Ovary (tissue), 9 donors: Measurements from ENCODE around the gene UBXN7. TPM values are rescaled to one million over a fixed set of nuclear protein-coding genes. Genes with fewer than 3 reads are reported as not detected.
"Not testable (repeated sequence)": the region's sequence is repeated elsewhere in the genome, so short reads cannot be mapped to it uniquely, and the experiment has no call there.

Experiments used
- DNase-seq, 5 donors: peaks; one replicate each; pipeline ENCODE4 v3.0.0-alpha.2; 2019 to 2020
- H3K27ac ChIP-seq, 2 donors: fragments of 200-600 bp; one replicate each; pipeline versions ENCODE4 v1.5.1 to v1.8.0; 2019 to 2022
- H3K27me3 ChIP-seq: fragments of 200-600 bp; one replicate; pipeline ENCODE4 v1.8.0; 2022
- H3K36me3 ChIP-seq: fragments of 200-600 bp; sonication (generic); one replicate; pipeline ENCODE4 v1.5.1; 2019
- H3K4me1 ChIP-seq: one replicate; pipeline ENCODE4 v1.8.1; 2013; ENCODE audit warnings: mild to moderate bottlenecking, moderate library complexity; ENCODE audit not compliant: insufficient read depth
- H3K4me3 ChIP-seq: fragments of 200-600 bp; sonication (generic); one replicate; pipeline ENCODE4 v1.5.1; 2017
- H3K9me3 ChIP-seq, 2 donors: fragments of 200-600 bp in 1 of 2; sonication (generic) in 1 of 2; one replicate each; pipeline versions ENCODE4 v1.5.1 to v1.8.1; 2013 to 2019; ENCODE audit warnings: mild to moderate bottlenecking in 1 of 2, moderate library complexity in 1 of 2
- CTCF ChIP-seq, 3 donors: fragments of 450-650 bp in 2 of 3; fragments of 200-600 bp in 1 of 3; IDR thresholded peaks; one replicate each; pipeline versions ENCODE4 v1.5.1 to v1.8.0; 2016 to 2022; ENCODE audit warnings: antibody characterized with exemption in 3 of 3, mild to moderate bottlenecking in 1 of 3
- EP300 ChIP-seq: sonication (generic); formaldehyde crosslinking; IDR thresholded peaks from one replicate; pipeline ENCODE4 v1.6.1; 2017; ENCODE audit warnings: antibody characterized with exemption
- POLR2A ChIP-seq: fragments of 450-650 bp; IDR thresholded peaks from one replicate; pipeline ENCODE4 v1.6.1; 2017; ENCODE audit warnings: antibody characterized with exemption, mild to moderate bottlenecking, moderate library complexity
- WGBS, 3 donors: extraction: QIAGEN DNeasy Blood & Tissue Kit in 1 of 3; methylation state at CpG; one replicate each; pipeline versions ENCODE4 v1.1.5 to v1.1.7; 2013 to 2017; 5-methylcytosine and 5-hydroxymethylcytosine counted together
- intact Hi-C, 4 donors: fragments of 100-400 bp; cut with DNase I; formaldehyde crosslinking; loops; one replicate each; pipeline versions ENCODE4 v1.11.0 to v1.15.1; 2022 to 2023
- polyA plus RNA-seq, 2 donors: library from polyadenylated mRNA; stranded (reverse); fragments of 200-250 nt in 1 of 2; fragments of 350-450 nt in 1 of 2; fragmentation: Illumina TruSeq in 1 of 2; extraction: RNeasy Lipid Tissue Mini Kit (QIAGEN cat#74804) in 1 of 2; gene quantifications; one replicate each; pipeline ENCODE4 v1.2.3, GENCODE V29; 2013 to 2014
- total RNA-seq, 7 donors: library from RNA; depleted of rRNA in 2 of 7; stranded (reverse); fragments of >200 nt in 2 of 7; fragmentation: NEBNext Ultra II Directional in 3 of 7; extraction: Animal tissue kit (Norgen Biotek cat#: 25700) in 3 of 7; gene quantifications; one replicate each; pipeline versions ENCODE4 v1.1.0 to v1.2.4, GENCODE V29; 2016 to 2023
- donor health status: DM: no; HTN: no; CAD: no; lungs with moderate emphysema.
- donor health status: DM: no; HTN: no; CAD: no.
- donor health status: Bipolar disorder and iron deficiency.
- donor health status: DM: yes; HTN: yes; CAD: no.
- donor health status: DM: no; HTN: no; CAD: no.
- donor health status: DM: yes; HTN: yes; CAD: no.

Gene UBXN7
- total and polyA plus RNA-seq, 9 donors, result 13.0 to 71.4 (median 58.5) TPM

DNA sequence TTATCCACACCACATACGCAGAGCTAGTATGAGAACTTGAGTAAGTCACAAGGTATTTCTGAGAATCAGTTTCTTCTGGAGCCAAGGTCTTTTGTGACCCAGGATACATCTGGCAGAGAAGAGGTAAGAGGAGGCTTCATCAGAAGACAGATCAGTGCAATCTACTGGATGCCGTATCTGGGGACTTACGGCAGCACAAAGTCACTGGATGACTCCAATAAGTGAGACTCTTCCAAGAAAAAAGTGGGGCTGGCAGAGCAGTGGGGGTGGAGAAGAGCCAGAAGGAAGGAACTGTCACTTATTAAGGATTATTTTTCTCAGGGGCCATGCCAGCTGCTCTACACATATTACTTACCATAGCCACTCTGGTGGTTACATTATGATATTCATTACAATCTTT, 31.6 kb upstream of the UBXN7 start:
- intact Hi-C loops, result no loop called here
- Histone ChIP-seq H3K27me3 (no peaks in the 10 kb centered on the region), H3K27ac (no peak overlapping the region), H3K36me3 (no peaks in the 10 kb centered on the region), H3K4me1 (no peaks in the 10 kb centered on the region), H3K4me3 (no peak overlapping the region), H3K9me3 (no peaks in the 10 kb centered on the region)
- 98 to 100% (median 99%) methylated on average over 3 of the region's 3 CpGs for WGBS, 3 donors
- no peak for TF ChIP-seq EP300
- TF ChIP-seq CTCF (IDR thresholded peaks at IDR 0.05), result no peak
- TF ChIP-seq POLR2A, result no peak
- DNase-seq, result no peak

GRCh38 chr3:196463478-196463756, 31.2 kb upstream of the UBXN7 start:
- Histone ChIP-seq H3K27ac (no peak overlapping the region), H3K4me3 (no peak overlapping the region)
- WGBS, 3 donors, result 93 to 99% (median 95%) methylated on average over 2 of the region's 2 CpGs

DNA sequence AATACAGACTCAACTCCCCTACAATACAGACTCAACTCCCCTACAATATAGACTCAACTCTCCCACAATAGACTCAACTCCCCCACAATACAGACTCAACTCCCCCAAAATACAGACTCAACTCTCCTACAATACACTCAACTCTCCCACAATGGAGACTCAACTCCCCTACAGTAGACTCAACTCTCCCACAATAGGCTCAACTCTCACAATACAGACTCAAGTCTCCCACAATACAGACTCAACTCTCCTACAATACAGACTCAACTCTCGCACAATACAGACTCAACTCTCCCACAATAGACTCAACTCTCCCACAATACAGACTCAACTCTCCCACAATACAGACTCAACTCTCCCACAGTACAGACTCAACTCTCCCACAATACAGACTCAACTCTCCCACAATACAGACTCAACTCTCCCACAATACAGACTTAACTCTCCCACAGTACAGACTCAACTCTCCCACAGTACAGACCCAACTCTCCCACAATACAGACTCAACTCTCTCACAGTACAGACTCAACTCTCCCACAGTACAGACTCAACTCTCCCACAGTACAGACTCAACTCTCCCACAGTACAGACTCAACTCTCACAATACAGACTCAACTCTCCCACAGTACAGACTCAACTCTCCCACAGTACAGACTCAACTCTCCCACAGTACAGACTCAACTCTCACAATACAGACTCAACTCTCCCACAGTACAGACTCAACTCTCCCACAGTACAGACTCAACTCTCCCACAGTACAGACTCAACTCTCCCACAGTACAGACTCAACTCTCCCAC, 30.7 kb upstream of the UBXN7 start:
- H3K36me3 ChIP-seq, DNase-seq, H3K27ac ChIP-seq, H3K9me3 ChIP-seq, H3K4me3 ChIP-seq, H3K27me3 ChIP-seq, intact Hi-C loops, H3K4me1 ChIP-seq: not testable (repeated sequence)
- 98 to 100% (median 100%) methylated on average over 1 of the region's 1 CpG for WGBS, 3 donors

More at GRCh38 chr3:196463478-196463756, 31.2 kb upstream of the UBXN7 start:
- DNase-seq, result no peak
- Histone ChIP-seq H3K9me3 (no peaks in the 10 kb centered on the region), H3K4me1 (no peaks in the 10 kb centered on the region), H3K36me3 (no peaks in the 10 kb centered on the region), H3K27me3 (no peaks in the 10 kb centered on the region)
- intact Hi-C loops, result no loop called here
- TF ChIP-seq CTCF (IDR thresholded peaks at IDR 0.05), result no peak

GRCh38 chr3:196458063-196458462, 25.8 kb upstream of the UBXN7 start:
- WGBS, 3 donors, result 45 to 50% (median 48%) methylated on average over 4 of the region's 4 CpGs
- Histone ChIP-seq H3K27ac (no peak overlapping the region), H3K36me3 (no peaks in the 10 kb centered on the region), H3K4me1 (no peaks in the 10 kb centered on the region), H3K4me3 (no peak overlapping the region), H3K9me3 (no peaks in the 10 kb centered on the region), H3K27me3 (no peaks in the 10 kb centered on the region)
- no peak for DNase-seq
- intact Hi-C loops, result no loop called here
- TF ChIP-seq CTCF (IDR thresholded peaks at IDR 0.05) (no peak), EP300 (no peak), POLR2A (no peak)

DNA sequence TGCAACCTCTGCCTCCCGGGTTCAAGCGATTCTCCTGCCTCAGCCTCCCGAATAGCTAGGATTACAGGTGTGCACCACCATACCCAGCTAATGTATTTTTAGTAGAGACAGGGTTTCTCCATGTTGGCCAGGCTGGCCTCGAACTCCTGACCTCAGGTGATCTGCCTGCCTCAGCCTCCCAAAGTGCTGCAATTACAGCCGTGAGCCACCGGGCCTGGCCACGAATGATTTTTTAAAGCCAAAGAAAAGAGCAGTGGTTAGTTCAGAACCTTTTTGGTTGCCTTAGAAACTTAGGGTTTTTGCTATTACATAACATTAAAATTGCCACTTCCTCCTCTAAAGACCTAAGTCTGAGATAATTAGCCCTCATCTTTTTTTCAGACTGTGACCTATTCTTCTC, 25.2 kb upstream of the UBXN7 start:
- H3K9me3 ChIP-seq, DNase-seq, intact Hi-C loops, H3K27ac ChIP-seq, H3K4me3 ChIP-seq, H3K36me3 ChIP-seq, H3K4me1 ChIP-seq, H3K27me3 ChIP-seq: not testable (repeated sequence)
- WGBS, 3 donors, result 71 to 84% (median 76%) methylated on average over 7 of the region's 7 CpGs
